Tibial artery (tissue), 4 donors: ENCODE data around the gene APOC1.

Source experiments
- DNase-seq, 2 donors: peaks; one replicate each; pipeline ENCODE4 v3.0.0-alpha.2; 2019
- H3K27ac ChIP-seq, 2 donors: fragments of 200-600 bp; sonication (generic) in 1 of 2; 1 replicate in 1 of 2; 2 replicates in 1 of 2; pipeline ENCODE4 v1.5.1; 2018 to 2019; ENCODE audit warnings: mild to moderate bottlenecking in 1 of 2
- H3K27me3 ChIP-seq, 2 donors: fragments of 200-600 bp; sonication (generic) in 1 of 2; one replicate each; pipeline versions ENCODE4 v1.5.1 to v1.6.0; 2016 to 2019
- H3K36me3 ChIP-seq, 3 donors: fragments of 200-600 bp; sonication (generic) in 2 of 3; one replicate each; pipeline ENCODE4 v1.5.1; 2016 to 2019; ENCODE audit warnings: mild to moderate bottlenecking in 2 of 3
- H3K4me1 ChIP-seq, 4 donors: fragments of 200-600 bp; sonication (generic) in 2 of 4; 1 replicate in 3 of 4; 2 replicates in 1 of 4; pipeline ENCODE4 v1.5.1; 2016 to 2019
- H3K4me3 ChIP-seq, 2 donors: fragments of 200-600 bp; sonication (generic) in 1 of 2; 1 replicate in 1 of 2; 2 replicates in 1 of 2; pipeline ENCODE4 v1.5.1; 2018 to 2019; ENCODE audit warnings: mild to moderate bottlenecking in 2 of 2
- H3K9me3 ChIP-seq, 3 donors: fragments of 200-600 bp; sonication (generic) in 1 of 3; one replicate each; pipeline ENCODE4 v1.5.1; 2016 to 2019
- intact Hi-C: fragments of 100-400 bp; cut with DNase I; formaldehyde crosslinking; loops from one replicate; pipeline ENCODE4 v1.15.0; 2023; ENCODE audit warnings: low total_unique reads
- TF ChIP-seq, protein P1 (sequence below), 2 experiments: fragments of 200-600 bp in 1 of 2; fragments of 450-650 bp in 1 of 2; IDR thresholded peaks; one replicate each; pipeline ENCODE4 v1.5.1; 2017 to 2019; ENCODE audit warnings: antibody characterized with exemption in 2 of 2, mild to moderate bottlenecking in 1 of 2, moderate library complexity in 1 of 2

Gene APOC1

GRCh38 chr19:44958090-44958489, 43.7 kb downstream of the APOC1 start:
- H3K4me1 ChIP-seq: peaks cover 0 to 56% (median 36%) of the 10 kb centered on the region in 4 donors
- H3K36me3 ChIP-seq: peaks cover 10 to 28% (median 27%) of the 10 kb centered on the region in 3 donors
- H3K27ac ChIP-seq: no peak overlapping the region

DNA sequence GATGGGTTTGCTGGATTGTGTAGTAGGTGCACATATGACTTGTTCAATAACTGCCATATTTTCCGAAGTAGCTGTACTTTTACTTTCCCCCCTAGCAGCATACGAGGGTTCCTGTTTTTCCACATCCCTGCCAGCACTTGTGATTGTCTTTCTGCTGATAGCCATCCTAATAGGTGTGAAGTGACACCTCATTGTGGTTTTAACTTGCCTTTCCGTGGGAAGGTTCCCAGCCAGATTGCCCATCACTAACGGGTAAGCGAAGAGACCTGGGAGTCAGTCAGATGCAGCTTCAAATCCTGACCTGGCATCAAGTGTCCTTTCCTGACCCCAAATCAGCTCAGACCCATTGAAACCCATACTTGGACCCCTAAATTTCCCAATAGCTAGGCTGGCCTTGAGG, 45.3 kb downstream of the APOC1 start:
- TF ChIP-seq, protein P1, sequence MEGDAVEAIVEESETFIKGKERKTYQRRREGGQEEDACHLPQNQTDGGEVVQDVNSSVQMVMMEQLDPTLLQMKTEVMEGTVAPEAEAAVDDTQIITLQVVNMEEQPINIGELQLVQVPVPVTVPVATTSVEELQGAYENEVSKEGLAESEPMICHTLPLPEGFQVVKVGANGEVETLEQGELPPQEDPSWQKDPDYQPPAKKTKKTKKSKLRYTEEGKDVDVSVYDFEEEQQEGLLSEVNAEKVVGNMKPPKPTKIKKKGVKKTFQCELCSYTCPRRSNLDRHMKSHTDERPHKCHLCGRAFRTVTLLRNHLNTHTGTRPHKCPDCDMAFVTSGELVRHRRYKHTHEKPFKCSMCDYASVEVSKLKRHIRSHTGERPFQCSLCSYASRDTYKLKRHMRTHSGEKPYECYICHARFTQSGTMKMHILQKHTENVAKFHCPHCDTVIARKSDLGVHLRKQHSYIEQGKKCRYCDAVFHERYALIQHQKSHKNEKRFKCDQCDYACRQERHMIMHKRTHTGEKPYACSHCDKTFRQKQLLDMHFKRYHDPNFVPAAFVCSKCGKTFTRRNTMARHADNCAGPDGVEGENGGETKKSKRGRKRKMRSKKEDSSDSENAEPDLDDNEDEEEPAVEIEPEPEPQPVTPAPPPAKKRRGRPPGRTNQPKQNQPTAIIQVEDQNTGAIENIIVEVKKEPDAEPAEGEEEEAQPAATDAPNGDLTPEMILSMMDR (IDR thresholded peaks at IDR 0.05): no peak
- no peak for DNase-seq
- peaks cover 0 to 42% (median 28%) of the 10 kb centered on the region in 4 donors for H3K4me1 ChIP-seq
- H3K27me3 ChIP-seq: peaks cover 0 to 3% of the 10 kb centered on the region in 2 donors
- no peak overlapping the region for H3K27ac ChIP-seq
- H3K36me3 ChIP-seq: peaks cover 19 to 42% (median 42%) of the 10 kb centered on the region in 3 donors
- H3K9me3 ChIP-seq: no peaks in the 10 kb centered on the region
- no peak overlapping the region for H3K4me3 ChIP-seq
- intact Hi-C loops: loop anchor here (5.0 kb wide), 1 partner anchor 43 kb away; the partner anchor contains the start of gene RELB

More at GRCh38 chr19:44958090-44958489, 43.7 kb downstream of the APOC1 start:
- no peak for DNase-seq
- Histone ChIP-seq H3K9me3 (no peaks in the 10 kb centered on the region), H3K4me3 (no peak overlapping the region), H3K27me3 (peaks cover 0 to 4% of the 10 kb centered on the region in 2 donors)
- intact Hi-C loops: loop anchor here (5.0 kb wide), 1 partner anchor 44 kb away; the partner anchor contains the start of gene RELB
- TF ChIP-seq, protein P1 (IDR thresholded peaks at IDR 0.05): no peak

GRCh38 chr19:44960906-44961728, 46.7 kb downstream of the APOC1 start:
- H3K4me1 ChIP-seq: peaks cover 0 to 35% (median 22%) of the 10 kb centered on the region in 4 donors
- intact Hi-C loops: no loop called here
- no peak for DNase-seq
- no peak overlapping the region for H3K4me3 ChIP-seq
- TF ChIP-seq, protein P1 (IDR thresholded peaks at IDR 0.05): no peak
- no peaks in the 10 kb centered on the region for H3K9me3 ChIP-seq
- peaks cover 33 to 56% (median 55%) of the 10 kb centered on the region in 3 donors for H3K36me3 ChIP-seq
- H3K27me3 ChIP-seq: no peaks in the 10 kb centered on the region
- no peak overlapping the region for H3K27ac ChIP-seq

GRCh38 chr19:44961821-44962220, 47.4 kb downstream of the APOC1 start:
- intact Hi-C loops: no loop called here
- no peaks in the 10 kb centered on the region for H3K27me3 ChIP-seq
- TF ChIP-seq, protein P1 (IDR thresholded peaks at IDR 0.05): no peak
- peaks cover 33 to 63% (median 61%) of the 10 kb centered on the region in 3 donors for H3K36me3 ChIP-seq
- H3K9me3 ChIP-seq: no peaks in the 10 kb centered on the region
- no peak for DNase-seq
- peaks cover 0 to 28% (median 15%) of the 10 kb centered on the region in 4 donors for H3K4me1 ChIP-seq
- no peak overlapping the region for H3K4me3 ChIP-seq
- H3K27ac ChIP-seq: no peak overlapping the region

- H3K36me3 ChIP-seq: peaks cover 31 to 82% (median 51%) of the 10 kb centered on the region in 3 donors
- H3K4me1 ChIP-seq: no peaks in the 10 kb centered on the region
- H3K27me3 ChIP-seq: no peaks in the 10 kb centered on the region
- no peak for DNase-seq
- no peak overlapping the region for H3K27ac ChIP-seq
- no peaks in the 10 kb centered on the region for H3K9me3 ChIP-seq
- H3K4me3 ChIP-seq: no peak overlapping the region
- TF ChIP-seq, protein P1 (IDR thresholded peaks at IDR 0.05): no peak
- intact Hi-C loops: no loop called here
These were observed 53.7 kb downstream of the APOC1 start for GRCh38 chr19:44968118-44968517.
